Neural progenitor cell (in vitro differentiated cells): ENCODE measurements around the gene NFIX. TPM values are rescaled to one million over a fixed set of nuclear protein-coding genes. Genes with fewer than 3 reads are reported as not detected.

ENCODE experiments used
- DNase-seq: peaks from one replicate; pipeline ENCODE4 v3.0.0-alpha.2; 2016; ENCODE audit warnings: low spot score
- H2AFZ ChIP-seq: fragments of 200-600 bp; sonication (generic); replicated peaks from 2 replicates; pipeline ENCODE4 v1.6.1; 2016; ENCODE audit warnings: antibody characterized with exemption
- H3F3A ChIP-seq: fragments of 200-600 bp; sonication (generic); 2 replicates; pipeline ENCODE4 v1.6.1; 2016; ENCODE audit warnings: antibody characterized with exemption, low read depth
- H3K27ac ChIP-seq: fragments of 200-600 bp; sonication (generic); 2 replicates; pipeline ENCODE4 v1.5.1; 2016; ENCODE audit warnings: mild to moderate bottlenecking
- H3K27me3 ChIP-seq: fragments of 200-600 bp; sonication (generic); 2 replicates; pipeline ENCODE4 v1.6.1; 2016; ENCODE audit warnings: mild to moderate bottlenecking, moderate library complexity
- H3K36me3 ChIP-seq: fragments of 200-600 bp; sonication (generic); 2 replicates; pipeline ENCODE4 v1.5.1; 2016
- H3K4me1 ChIP-seq: fragments of 200-600 bp; sonication (generic); 2 replicates; pipeline ENCODE4 v1.6.1; 2016; ENCODE audit warnings: mixed run types
- H3K4me2 ChIP-seq: fragments of 200-600 bp; sonication (generic); 2 replicates; pipeline ENCODE4 v1.6.1; 2016
- H3K4me3 ChIP-seq: fragments of 200-600 bp; sonication (generic); 2 replicates; pipeline ENCODE4 v1.5.1; 2016
- H3K79me2 ChIP-seq: fragments of 200-600 bp; sonication (generic); 2 replicates; pipeline ENCODE4 v1.6.1; 2016; ENCODE audit warnings: low read depth
- H3K9ac ChIP-seq: fragments of 200-600 bp; sonication (generic); 2 replicates; pipeline ENCODE4 v1.6.1; 2016
- H3K9me3 ChIP-seq: fragments of 200-600 bp; sonication (generic); 2 replicates; pipeline ENCODE4 v1.5.1; 2016; ENCODE audit warnings: low read depth
- H4K20me1 ChIP-seq: fragments of 200-600 bp; sonication (generic); 2 replicates; pipeline ENCODE4 v1.6.1; 2016; ENCODE audit warnings: low read depth
- H3K27ac Mint-ChIP-seq: 3 replicates; pipeline ENCODE4 v1.8.0; 2021; ENCODE audit warnings: mixed read lengths
- H3K27me3 Mint-ChIP-seq: 2 replicates; pipeline ENCODE4 v1.8.0; 2022; ENCODE audit warnings: low read depth, mild to moderate bottlenecking, inconsistent platforms, moderate library complexity, mixed read lengths; ENCODE audit not compliant: insufficient read depth
- H3K36me3 Mint-ChIP-seq: 3 replicates; pipeline ENCODE4 v1.8.0; 2021; ENCODE audit warnings: mixed read lengths
- H3K4me1 Mint-ChIP-seq: 3 replicates; pipeline ENCODE4 v1.8.0; 2021; ENCODE audit warnings: mixed read lengths
- H3K4me3 Mint-ChIP-seq: 3 replicates; pipeline ENCODE4 v1.8.0; 2021; ENCODE audit warnings: mild to moderate bottlenecking, moderate library complexity, mixed read lengths
- H3K9me3 Mint-ChIP-seq: 3 replicates; pipeline ENCODE4 v1.8.0; 2020; ENCODE audit warnings: mixed read lengths
- EZH2 ChIP-seq: fragments of 200-600 bp; sonication (generic); IDR thresholded peaks from 2 replicates; pipeline ENCODE4 v1.6.1; 2017; ENCODE audit warnings: antibody characterized with exemption, mild to moderate bottlenecking, moderate library complexity
- EZH2phosphoT487 ChIP-seq: fragments of 200-600 bp; sonication (generic); IDR thresholded peaks from 2 replicates; pipeline ENCODE4 v1.6.1; 2017; ENCODE audit warnings: antibody characterized with exemption
- total RNA-seq: library from RNA; depleted of rRNA; stranded (reverse); fragments of >200 nt; gene quantifications from 2 replicates; pipeline ENCODE4 v1.2.3, GENCODE V29; 2015; ENCODE audit warnings: low replicate concordance
- TF ChIP-seq, protein P1 (sequence below): fragments of 200-600 bp; sonication (generic); IDR thresholded peaks from 2 replicates; pipeline ENCODE4 v1.5.1; 2017; ENCODE audit warnings: antibody characterized with exemption, mild to moderate bottlenecking

The NFIX gene
- total RNA-seq, 1 donor from 2014 or later = 0.06 TPM

DNA sequence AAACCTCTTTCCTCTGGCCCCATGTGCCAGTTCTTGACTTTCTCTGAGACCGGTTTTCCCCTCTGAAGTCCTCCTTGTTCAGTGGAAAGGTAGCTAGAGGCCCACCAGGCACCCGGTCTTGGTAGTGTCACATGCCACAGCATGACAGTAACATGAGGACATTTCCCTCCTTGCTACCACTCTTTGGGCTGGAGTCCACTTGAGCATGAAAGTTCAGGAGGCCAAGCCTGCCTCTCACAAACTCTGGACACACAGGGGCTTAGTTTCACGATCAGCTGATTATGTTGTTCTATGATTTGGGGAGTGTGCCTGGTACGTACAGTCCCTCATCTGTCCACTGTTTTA lies 45.6 kb downstream of the NFIX start:
- H3K4me3 Mint-ChIP-seq = no peak overlapping the region
- H3K4me3 ChIP-seq = no peak overlapping the region
- TF ChIP-seq EZH2 (no peak), EZH2phosphoT487 (no peak)
- TF ChIP-seq, protein P1, sequence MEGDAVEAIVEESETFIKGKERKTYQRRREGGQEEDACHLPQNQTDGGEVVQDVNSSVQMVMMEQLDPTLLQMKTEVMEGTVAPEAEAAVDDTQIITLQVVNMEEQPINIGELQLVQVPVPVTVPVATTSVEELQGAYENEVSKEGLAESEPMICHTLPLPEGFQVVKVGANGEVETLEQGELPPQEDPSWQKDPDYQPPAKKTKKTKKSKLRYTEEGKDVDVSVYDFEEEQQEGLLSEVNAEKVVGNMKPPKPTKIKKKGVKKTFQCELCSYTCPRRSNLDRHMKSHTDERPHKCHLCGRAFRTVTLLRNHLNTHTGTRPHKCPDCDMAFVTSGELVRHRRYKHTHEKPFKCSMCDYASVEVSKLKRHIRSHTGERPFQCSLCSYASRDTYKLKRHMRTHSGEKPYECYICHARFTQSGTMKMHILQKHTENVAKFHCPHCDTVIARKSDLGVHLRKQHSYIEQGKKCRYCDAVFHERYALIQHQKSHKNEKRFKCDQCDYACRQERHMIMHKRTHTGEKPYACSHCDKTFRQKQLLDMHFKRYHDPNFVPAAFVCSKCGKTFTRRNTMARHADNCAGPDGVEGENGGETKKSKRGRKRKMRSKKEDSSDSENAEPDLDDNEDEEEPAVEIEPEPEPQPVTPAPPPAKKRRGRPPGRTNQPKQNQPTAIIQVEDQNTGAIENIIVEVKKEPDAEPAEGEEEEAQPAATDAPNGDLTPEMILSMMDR = no peak

DNA sequence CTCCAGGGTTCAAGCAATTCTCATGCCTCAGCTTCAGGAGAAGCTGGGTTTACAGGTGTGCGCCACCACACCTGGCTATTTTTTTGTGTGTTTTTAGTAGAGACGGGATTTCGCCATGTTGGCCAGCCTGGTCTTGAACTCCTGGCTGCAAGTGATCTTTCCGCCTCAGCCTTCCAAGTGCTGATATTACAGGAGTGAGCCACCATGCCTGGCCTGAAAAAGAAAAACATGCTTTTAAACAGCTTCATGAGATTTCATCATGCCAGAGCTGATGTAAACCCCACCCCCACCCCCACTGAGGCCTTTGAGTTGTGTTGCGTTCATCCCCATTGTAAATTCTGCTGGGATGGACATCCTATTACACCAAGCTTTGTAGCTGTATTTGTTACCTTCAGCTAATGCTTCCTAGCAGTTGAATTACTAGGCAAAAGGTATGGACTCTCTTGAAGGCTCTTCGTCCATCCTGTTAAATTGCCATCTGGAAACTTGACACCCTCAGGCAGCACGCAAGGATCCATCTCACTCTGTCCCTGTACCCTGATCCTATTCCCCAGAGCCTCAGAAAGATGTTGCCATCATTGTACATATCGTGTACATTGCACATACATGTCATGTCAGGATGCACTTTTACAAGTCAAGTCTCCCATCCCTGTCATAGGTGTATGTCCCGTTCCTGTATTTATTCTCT lies 47.3 kb downstream of the NFIX start:
- Histone ChIP-seq H3K79me2 (no peaks in the 10 kb centered on the region), H3K4me1 (no peaks in the 10 kb centered on the region), H3K4me3 (no peak overlapping the region)

More for the DNA sequence above, 45.6 kb downstream of the NFIX start:
- H3K27me3 Mint-ChIP-seq = peaks cover 82% of the 10 kb centered on the region
- Histone ChIP-seq H3K4me1 (no peaks in the 10 kb centered on the region), H3K36me3 (no peaks in the 10 kb centered on the region), H3K27ac (no peak overlapping the region), H4K20me1 (no peaks in the 10 kb centered on the region), H3K79me2 (no peaks in the 10 kb centered on the region), H3K9me3 (no peaks in the 10 kb centered on the region), H3F3A (no peaks in the 10 kb centered on the region), H3K27me3 (peaks cover 100% of the 10 kb centered on the region), H3K4me2 (no peak overlapping the region), H2AFZ (no peak overlapping the region), H3K9ac (no peak overlapping the region)
- no peaks in the 10 kb centered on the region for H3K36me3 Mint-ChIP-seq
- H3K9me3 Mint-ChIP-seq = peaks cover 5% of the 10 kb centered on the region
- H3K27ac Mint-ChIP-seq = no peak overlapping the region
- H3K4me1 Mint-ChIP-seq = peaks cover 4% of the 10 kb centered on the region
- DNase-seq = no peak

DNA sequence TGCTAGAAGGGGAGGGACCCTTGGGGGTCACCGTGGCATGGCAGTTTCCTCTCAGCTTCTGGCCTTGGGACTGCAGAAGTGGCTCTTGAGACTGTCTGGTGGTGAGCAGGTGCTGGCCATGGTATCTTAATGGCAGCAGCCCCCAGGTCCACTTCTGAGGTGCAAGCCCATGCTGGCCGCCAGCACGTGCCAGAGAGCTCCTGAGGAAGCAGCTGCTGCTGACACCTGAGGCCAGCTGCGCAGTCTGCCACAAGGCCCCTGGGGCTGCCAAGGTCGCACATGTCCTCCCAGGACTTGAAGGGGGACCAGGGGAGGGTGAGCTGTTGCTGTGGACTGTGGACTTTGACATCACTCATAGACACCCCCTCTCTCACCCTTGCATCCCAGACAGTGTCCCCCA lies 48.0 kb downstream of the NFIX start:
- Histone ChIP-seq H3K27ac (no peak overlapping the region), H3K79me2 (no peaks in the 10 kb centered on the region), H3K9ac (no peak overlapping the region), H3F3A (no peaks in the 10 kb centered on the region), H3K9me3 (no peaks in the 10 kb centered on the region), H3K4me3 (no peak overlapping the region), H3K27me3 (peaks cover 100% of the 10 kb centered on the region), H3K4me2 (no peak overlapping the region), H3K36me3 (no peaks in the 10 kb centered on the region), H3K4me1 (no peaks in the 10 kb centered on the region), H2AFZ (no peak overlapping the region), H4K20me1 (no peaks in the 10 kb centered on the region)
- TF ChIP-seq EZH2 (no peak), EZH2phosphoT487 (no peak)
- TF ChIP-seq, protein P1 = no peak
- Mint-ChIP-seq H3K4me1 (peaks cover 4% of the 10 kb centered on the region), H3K27me3 (peaks cover 84% of the 10 kb centered on the region), H3K27ac (no peak overlapping the region), H3K4me3 (no peak overlapping the region), H3K36me3 (peaks cover 2% of the 10 kb centered on the region), H3K9me3 (peaks cover 10% of the 10 kb centered on the region)
- DNase-seq = no peak

More for the DNA sequence above, 47.3 kb downstream of the NFIX start:
- no peak overlapping the region for H2AFZ ChIP-seq
- H3K9ac ChIP-seq = no peak overlapping the region
- H3K4me2 ChIP-seq = no peak overlapping the region
- H3K36me3 ChIP-seq = no peaks in the 10 kb centered on the region
- Mint-ChIP-seq H3K36me3 (peaks cover 2% of the 10 kb centered on the region), H3K27ac (no peak overlapping the region), H3K4me1 (peaks cover 4% of the 10 kb centered on the region), H3K4me3 (no peak overlapping the region), H3K27me3 (peaks cover 83% of the 10 kb centered on the region), H3K9me3 (peaks cover 8% of the 10 kb centered on the region)
- no peak for DNase-seq
- TF ChIP-seq, protein P1 = no peak
- no peak for TF ChIP-seq EZH2
- TF ChIP-seq EZH2phosphoT487 = no peak
- no peaks in the 10 kb centered on the region for H3K9me3 ChIP-seq
- H4K20me1 ChIP-seq = no peaks in the 10 kb centered on the region
- no peaks in the 10 kb centered on the region for H3F3A ChIP-seq
- peaks cover 100% of the 10 kb centered on the region for H3K27me3 ChIP-seq
- no peak overlapping the region for H3K27ac ChIP-seq
